OCI-LY3 (cell line): Measurements from ENCODE around the gene EFNA2.
A peak's percentile ranks its signal among the peaks of the same experiment; 100 is the strongest.

Experiments
- H2AFZ ChIP-seq: fragments of 200-600, 300-600 bp; shearing (Covaris generic); 2 replicates; pipeline ENCODE4 v1.6.0; 2014; ENCODE audit warnings: antibody characterized with exemption, low read depth, low read length
- H3K27ac ChIP-seq: fragments of 200-600, 300-600 bp; sonication (generic); 2 replicates; pipeline ENCODE4 v1.5.1; 2014; ENCODE audit warnings: mild to moderate bottlenecking, low read length, moderate library complexity, mixed read lengths
- H3K27me3 ChIP-seq: fragments of 200-600, 300-600 bp; sonication (generic); 2 replicates; pipeline ENCODE4 v1.6.1; 2014; ENCODE audit warnings: low read depth, low read length, mixed read lengths
- H3K36me3 ChIP-seq: fragments of 200-600, 300-600 bp; sonication (generic); replicated peaks from 2 replicates; pipeline ENCODE3; 2014; ENCODE audit warnings: low read depth, low read length, mixed read lengths
- H3K4me1 ChIP-seq: fragments of 300-600, 200-600 bp; sonication (generic); 2 replicates; pipeline ENCODE4 v1.6.1; 2014; ENCODE audit warnings: low read length, mixed read lengths
- H3K4me2 ChIP-seq: fragments of 200-600, 300-600 bp; sonication (generic); 2 replicates; pipeline ENCODE4 v1.6.1; 2014; ENCODE audit warnings: low read length, mixed read lengths
- H3K4me3 ChIP-seq: fragments of 300-600, 200-600 bp; sonication (generic); 2 replicates; pipeline ENCODE4 v1.5.1; 2014; ENCODE audit warnings: antibody characterized with exemption, mild to moderate bottlenecking, low read length, moderate library complexity
- H3K79me2 ChIP-seq: fragments of 300-600, 200-600 bp; shearing (Covaris generic); 2 replicates; pipeline ENCODE4 v1.6.1; 2014; ENCODE audit warnings: mild to moderate bottlenecking, low read length, mixed read lengths
- H3K9ac ChIP-seq: fragments of 300-600, 200-600 bp; shearing (Covaris generic); 2 replicates; pipeline ENCODE4 v1.6.0; 2014; ENCODE audit warnings: mild to moderate bottlenecking, low read length, moderate library complexity
- H3K9me3 ChIP-seq: fragments of 200-600, 300-600 bp; shearing (Covaris generic); 2 replicates; pipeline ENCODE4 v1.6.1; 2014; ENCODE audit warnings: low read length, mixed read lengths; ENCODE audit not compliant: insufficient read depth
- H4K20me1 ChIP-seq: fragments of 200-600, 300-600 bp; sonication (generic); 2 replicates; pipeline ENCODE4 v1.6.1; 2016; ENCODE audit warnings: low read length, mixed read lengths; ENCODE audit not compliant: insufficient read depth
- CTCF ChIP-seq: fragments of 200-600, 300-600 bp; sonication (generic); IDR thresholded peaks from 2 replicates; pipeline ENCODE4 v1.5.1; 2014; ENCODE audit warnings: antibody characterized with exemption, low read length, low read depth
- EZH2phosphoT487 ChIP-seq: fragments of 200-600 bp; shearing (Covaris generic); IDR thresholded peaks from 2 replicates; pipeline ENCODE4 v1.6.1; 2018; ENCODE audit warnings: antibody characterized with exemption, mixed run types, low read depth

EFNA2 gene

GRCh38 chr19:1251330-1252220 lies 34.1 kb upstream of the EFNA2 start:
- H3K4me2 ChIP-seq: peak overlapping the region; percentile 100
- peaks cover 27% of the 10 kb centered on the region for H3K4me1 ChIP-seq
- peak overlapping the region; percentile 98 for H3K9ac ChIP-seq
- no peaks in the 10 kb centered on the region for H3K9me3 ChIP-seq
- H3K27ac ChIP-seq: peak overlapping the region; percentile 92
- H2AFZ ChIP-seq: no peak overlapping the region
- peaks cover 11% of the 10 kb centered on the region; the same call in 1 of the 2 replicates for H4K20me1 ChIP-seq
- no peaks in the 10 kb centered on the region for H3K27me3 ChIP-seq
- H3K79me2 ChIP-seq: peaks cover 61% of the 10 kb centered on the region
- no peak for TF ChIP-seq EZH2phosphoT487
- TF ChIP-seq CTCF: no peak
- H3K4me3 ChIP-seq: peak overlapping the region; percentile 88
- H3K36me3 ChIP-seq: peaks cover 44% of the 10 kb centered on the region

- Histone ChIP-seq H3K9ac (peak overlapping the region; percentile 98), H3K27ac (peak overlapping the region; percentile 92), H2AFZ (no peak overlapping the region), H3K4me1 (peaks cover 27% of the 10 kb centered on the region), H3K4me3 (peak overlapping the region; percentile 88), H3K4me2 (peak overlapping the region; percentile 100), H3K79me2 (peaks cover 61% of the 10 kb centered on the region), H3K36me3 (peaks cover 49% of the 10 kb centered on the region), H3K9me3 (no peaks in the 10 kb centered on the region), H4K20me1 (peaks cover 11% of the 10 kb centered on the region; the same call in 1 of the 2 replicates), H3K27me3 (no peaks in the 10 kb centered on the region)
- no peak for TF ChIP-seq EZH2phosphoT487
Observed at GRCh38 chr19:1252221-1252820, 33.4 kb upstream of the EFNA2 start.

GRCh38 chr19:1252821-1253513 lies 32.7 kb upstream of the EFNA2 start:
- Histone ChIP-seq H3K27me3 (no peaks in the 10 kb centered on the region), H3K4me1 (peaks cover 25% of the 10 kb centered on the region), H3K27ac (peak overlapping the region; percentile 92), H3K9ac (peak overlapping the region; percentile 98), H3K9me3 (no peaks in the 10 kb centered on the region), H3K79me2 (peaks cover 61% of the 10 kb centered on the region), H3K4me2 (peak overlapping the region; percentile 100), H2AFZ (no peak overlapping the region), H4K20me1 (peaks cover 11% of the 10 kb centered on the region; the same call in 1 of the 2 replicates), H3K36me3 (peaks cover 55% of the 10 kb centered on the region), H3K4me3 (peak overlapping the region; percentile 88)
- TF ChIP-seq EZH2phosphoT487 (no peak), CTCF (no peak)

GRCh38 chr19:1253514-1254080 lies 32.1 kb upstream of the EFNA2 start:
- Histone ChIP-seq H3K79me2 (peaks cover 66% of the 10 kb centered on the region), H3K9me3 (no peaks in the 10 kb centered on the region), H2AFZ (no peak overlapping the region), H3K4me2 (peak overlapping the region; percentile 100), H3K27me3 (no peaks in the 10 kb centered on the region), H3K36me3 (peaks cover 58% of the 10 kb centered on the region), H4K20me1 (peaks cover 11% of the 10 kb centered on the region; the same call in 1 of the 2 replicates), H3K4me1 (peaks cover 29% of the 10 kb centered on the region), H3K27ac (peak overlapping the region; percentile 92), H3K4me3 (peak overlapping the region; percentile 88), H3K9ac (peak overlapping the region; percentile 98)
- TF ChIP-seq CTCF: no peak
- no peak for TF ChIP-seq EZH2phosphoT487
